NCI-H2107 (cell line): ENCODE results near the gene SNIP1.
"Not testable (repeated sequence)": the region's sequence is repeated elsewhere in the genome, so short reads cannot be mapped to it uniquely, and the experiment has no call there.

ENCODE experiments used
- DNase-seq: peaks from one replicate; lab custom pipeline; 2025; lab: John Stamatoyannopoulos, UW

SNIP1 gene

DNA sequence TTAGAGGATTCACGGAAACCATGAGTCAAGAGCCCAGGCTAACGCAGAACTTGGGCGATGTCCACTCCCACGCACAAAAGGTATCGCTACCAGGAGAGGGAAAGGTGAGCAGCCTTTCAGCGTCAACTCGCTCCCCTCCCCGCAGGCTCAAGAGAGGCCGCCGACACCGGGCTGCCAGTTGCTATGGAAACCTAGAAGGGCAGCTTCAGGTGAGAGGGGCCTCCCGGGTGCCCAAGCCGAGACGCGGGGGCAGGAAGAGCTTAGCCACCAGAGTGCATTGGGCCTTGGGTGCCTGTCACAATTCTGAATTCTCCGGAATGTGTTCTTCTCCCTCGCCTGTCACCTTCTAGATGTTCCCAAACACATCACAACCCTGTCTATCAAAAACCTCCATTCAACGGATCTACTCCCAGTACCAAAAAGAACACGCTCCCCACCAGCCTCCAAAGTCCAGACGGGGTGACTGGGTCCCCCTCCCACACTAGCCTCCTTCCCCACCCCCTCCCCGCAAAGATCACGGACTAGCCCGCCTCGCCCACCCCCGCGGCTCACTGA, 40.2 kb downstream of the SNIP1 start:
- DNase-seq, result no peak

DNA sequence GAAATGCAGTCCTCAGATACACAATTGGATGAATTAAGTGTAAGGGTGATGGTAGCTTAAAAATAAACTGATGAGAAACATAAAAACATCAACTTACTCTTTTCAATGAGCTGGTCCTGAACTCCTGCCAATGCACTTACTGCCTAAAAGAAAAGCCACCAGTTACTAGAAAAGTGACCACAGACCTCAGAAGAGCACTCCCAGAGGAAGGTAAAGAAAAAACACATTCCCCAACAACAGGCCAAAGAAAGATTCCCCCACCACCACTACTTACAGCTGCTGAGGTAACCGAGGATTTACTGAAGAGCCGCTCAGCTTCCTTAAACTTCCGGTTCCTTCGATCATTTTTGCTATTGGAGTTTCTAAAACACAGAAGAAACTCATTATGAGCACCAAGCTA, 44.9 kb downstream of the SNIP1 start:
- no peak for DNase-seq

DNA sequence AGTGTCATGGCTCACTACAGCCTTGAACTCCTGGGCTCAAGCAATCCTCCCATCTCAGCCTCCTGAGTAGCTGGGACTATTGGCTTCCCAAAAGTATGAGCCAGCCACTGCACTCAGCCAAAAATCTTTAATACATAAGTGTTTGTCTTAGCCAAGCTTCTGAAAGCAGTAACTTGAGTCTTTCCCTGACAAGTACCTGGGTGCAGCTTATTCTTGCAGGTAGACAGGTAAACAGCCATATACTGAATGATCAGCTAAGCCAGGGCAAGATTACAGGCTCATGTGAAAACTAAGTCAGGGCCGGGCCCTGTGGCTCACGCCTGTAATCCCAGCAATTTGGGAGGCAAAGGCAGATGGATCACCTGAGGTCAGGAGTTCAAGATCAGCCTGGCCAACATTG, 47.4 kb downstream of the SNIP1 start:
- DNase-seq, result no peak

GRCh38 chr1:37502791-37503190, 51.3 kb downstream of the SNIP1 start:
- not testable (repeated sequence) for DNase-seq

DNA sequence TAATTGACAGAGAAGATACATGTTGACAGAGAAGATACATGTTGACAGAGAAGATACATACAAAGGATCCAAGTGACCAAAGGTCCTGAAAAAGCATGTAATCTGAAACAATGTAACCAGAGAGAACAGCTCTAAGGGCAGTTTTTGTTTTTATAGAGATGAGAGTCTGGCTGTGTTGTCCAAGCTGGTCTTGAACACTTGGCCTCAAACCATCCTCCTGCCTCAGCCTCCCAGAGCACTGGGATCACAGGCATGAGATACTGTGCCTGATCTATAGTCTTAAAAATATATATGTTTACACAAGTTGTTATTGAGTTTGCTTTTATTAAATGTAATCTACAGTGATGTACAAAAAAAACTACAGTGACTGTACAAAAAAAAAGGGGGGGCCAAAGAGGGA, 52.0 kb downstream of the SNIP1 start:
- no peak for DNase-seq

- DNase-seq, result no peak
These were observed 52.4 kb downstream of the SNIP1 start for GRCh38 chr1:37501661-37502060.

DNA sequence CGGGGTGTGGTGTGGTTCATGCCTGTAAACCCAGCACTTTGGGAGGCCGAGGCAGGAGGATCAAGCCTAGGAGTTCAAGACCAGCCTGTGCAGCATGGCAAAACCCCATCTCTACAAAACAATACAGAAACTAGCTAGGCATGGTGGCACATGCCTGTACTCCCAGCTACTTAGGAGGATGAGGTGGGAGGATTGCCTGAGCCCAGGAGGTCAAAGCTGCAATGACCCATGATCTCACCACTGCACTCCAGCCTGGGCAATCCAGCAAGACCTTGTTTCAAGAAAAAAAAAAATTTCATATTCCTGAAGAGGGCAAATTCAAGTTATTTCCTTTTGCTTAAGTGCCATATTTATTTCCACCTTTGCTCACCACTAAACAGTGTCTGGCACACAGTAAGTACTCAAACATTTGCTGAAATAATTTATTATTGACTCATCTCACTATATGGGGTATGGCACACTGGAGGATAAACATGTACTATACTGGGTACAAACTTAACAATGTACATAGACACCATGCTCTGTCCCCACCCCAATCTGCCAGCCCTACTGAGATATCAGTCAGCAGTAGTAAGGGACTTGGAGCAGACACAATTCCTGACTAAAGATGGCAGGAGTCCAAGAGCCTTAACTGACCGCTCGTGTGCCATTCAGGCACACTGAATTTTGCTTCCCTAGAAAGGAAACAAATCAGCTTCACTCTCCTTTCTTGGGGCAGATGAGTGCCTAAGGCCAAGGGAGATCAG, 55.0 kb downstream of the SNIP1 start:
- no peak for DNase-seq

DNA sequence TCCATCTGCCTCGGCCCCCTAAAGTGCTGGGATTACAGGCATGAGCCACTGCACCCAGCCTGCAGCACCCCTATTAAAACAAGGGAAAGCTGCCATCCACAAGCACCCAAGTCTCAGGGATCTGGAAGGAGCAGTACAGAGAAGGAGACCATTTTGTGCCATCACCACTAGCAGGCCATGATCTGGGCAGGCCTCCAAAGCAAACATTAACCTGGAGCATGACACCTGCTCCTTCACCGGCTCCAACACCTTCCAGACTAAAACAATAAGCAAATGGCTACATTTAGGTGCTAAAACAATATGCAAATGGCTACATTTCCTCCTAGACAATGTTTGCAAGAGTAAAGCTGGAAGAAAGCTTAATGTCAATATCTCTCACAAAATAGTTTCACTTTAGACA, 56.3 kb downstream of the SNIP1 start:
- DNase-seq, result peak; percentile 34

GRCh38 chr1:37495875-37496274, 58.2 kb downstream of the SNIP1 start:
- no peak for DNase-seq

DNA sequence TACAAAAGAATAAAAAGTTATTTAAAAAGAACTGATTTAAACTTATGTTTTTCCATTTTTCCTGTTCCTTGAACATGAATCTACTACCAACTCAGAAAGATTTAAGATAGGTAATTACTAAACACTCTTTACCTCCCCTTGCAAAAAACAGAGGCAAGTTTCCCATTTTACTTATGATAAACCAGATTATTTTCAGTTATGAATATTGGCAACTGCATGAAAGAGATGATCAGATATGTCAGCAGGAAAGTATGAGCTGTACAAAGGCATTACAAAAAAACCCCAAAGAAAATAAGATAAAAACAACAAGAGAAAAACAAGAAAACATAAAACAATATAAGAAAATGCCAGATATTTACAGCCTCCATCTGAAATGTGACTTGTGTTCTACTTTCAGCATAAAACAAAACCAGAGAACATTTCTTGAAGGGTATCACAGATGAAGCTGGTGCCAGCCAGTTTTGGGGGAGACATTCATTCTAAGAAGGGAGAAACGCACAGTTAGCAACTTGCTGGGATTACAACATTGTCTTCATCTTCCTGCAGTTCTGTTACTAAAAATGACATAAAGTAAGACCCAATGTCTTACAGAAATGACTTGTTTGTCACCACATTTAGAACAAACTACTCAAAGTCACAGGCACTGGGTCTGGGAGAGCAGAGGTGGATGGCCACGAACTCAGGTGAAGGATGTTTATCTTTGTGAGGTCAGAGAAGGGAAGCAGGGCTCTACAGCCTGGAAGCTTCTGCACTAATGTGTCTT, 60.6 kb downstream of the SNIP1 start:
- DNase-seq, result no peak

DNA sequence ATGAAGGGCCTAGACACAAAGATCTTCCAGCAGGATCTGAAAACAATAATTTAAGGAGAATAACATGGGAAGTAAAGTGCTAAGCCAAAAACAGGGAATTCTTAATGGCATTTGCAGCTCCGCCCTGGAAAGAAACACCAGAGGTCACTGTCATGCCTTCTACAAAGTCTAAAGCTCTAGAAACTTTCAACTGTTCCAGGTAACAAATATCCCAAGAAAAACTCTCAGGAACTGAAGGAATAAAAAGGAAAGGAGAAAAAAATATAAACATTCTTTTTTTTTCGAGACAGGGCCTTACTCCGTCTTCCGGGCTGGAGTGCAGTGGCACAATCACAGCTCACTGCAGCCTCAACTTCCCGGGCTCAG, 66.5 kb downstream of the SNIP1 start:
- no peak for DNase-seq

DNA sequence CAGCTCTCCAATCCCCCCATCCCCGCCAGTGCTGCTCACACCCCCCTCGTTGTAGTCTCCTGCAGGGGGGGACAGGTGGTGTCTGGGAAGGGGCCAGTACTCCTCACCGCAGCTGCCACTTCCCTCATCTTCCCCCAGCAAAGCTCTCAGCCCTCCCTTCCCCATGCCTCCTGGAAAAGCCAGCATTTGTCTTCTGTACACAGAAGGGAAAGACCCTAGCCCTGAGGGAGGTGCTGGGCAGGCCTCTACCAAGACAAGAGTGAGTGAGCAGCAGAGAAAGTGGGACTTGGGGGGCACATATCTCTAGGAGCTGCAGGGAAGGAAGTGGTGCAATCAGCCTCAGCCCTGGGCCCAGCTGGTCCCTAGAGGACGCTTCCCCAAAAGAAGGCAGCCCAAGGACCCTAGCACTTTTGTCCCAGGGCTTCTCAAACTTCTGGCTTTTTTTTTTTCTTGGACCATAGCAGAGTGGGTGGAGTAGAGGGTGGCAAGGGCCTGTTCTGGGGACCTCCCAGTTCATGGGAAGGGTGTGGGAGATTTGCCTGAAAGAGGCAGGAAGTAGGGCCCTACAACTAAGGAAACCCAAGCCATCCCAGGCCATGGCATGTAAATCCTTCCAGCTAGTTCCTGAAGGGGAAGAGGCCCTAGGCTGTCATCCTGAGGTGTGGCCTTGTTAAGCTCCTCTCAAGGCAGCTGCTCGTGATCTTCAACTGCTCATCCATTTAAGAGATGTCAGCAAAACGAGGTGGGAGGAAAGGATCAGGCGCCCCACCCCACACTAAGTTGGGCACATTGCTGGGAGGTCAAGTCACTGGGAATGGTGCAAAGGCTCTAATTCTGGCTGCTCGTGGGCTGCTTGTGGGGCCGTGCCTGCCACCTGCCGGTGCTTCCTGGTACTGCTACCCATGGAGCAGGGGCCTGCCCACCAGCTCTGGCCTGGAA, 67.1 kb downstream of the SNIP1 start:
- DNase-seq, result no peak

DNA sequence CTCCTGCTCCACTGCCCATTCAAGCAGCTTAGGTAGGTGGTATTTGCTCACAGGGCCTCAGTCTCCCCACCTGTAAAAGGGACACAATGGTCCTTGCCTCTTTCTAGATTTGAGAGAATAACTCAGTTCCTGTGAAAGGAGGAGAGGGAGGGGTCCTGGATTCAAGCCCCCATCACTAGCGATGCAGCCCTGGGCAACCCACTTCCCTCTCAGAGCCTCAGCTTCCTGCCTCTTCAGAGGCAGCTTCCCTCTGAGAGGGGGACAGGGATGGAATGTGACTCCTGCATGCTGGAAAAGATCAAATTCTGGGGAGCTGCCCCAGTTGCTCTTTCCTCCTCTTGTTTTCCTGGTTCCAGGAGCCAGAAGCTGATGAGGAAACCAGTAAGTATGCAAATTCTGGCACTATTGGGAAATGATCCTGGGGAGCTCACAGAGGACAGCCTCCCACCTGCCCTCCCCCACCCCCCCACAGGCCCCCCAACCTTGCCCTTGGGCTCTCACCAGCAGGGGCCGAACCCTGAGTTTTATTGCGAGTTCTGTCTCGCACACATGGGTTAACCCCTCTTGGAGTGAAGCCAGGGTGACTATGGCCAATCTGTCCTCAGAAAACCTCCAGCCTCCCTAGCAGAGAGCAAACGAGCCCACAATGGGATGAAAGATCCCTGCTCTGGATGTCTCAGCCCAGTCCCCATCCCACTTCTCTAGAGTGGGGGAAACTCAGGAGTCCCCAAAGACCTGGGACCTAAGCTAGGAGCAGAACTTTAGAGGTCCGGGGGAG, 68.0 kb downstream of the SNIP1 start:
- no peak for DNase-seq
